GM18873 (cell line): ENCODE measurements around the gene TMEM187.

Experiments
- ATAC-seq: cut with Tn5 transposase; IDR thresholded peaks from one replicate; pipeline ENCODE4 v1.9.1; 2021; ENCODE audit warnings: mild to moderate bottlenecking, moderate library complexity, moderate number of reproducible peaks; ENCODE audit not compliant: unreplicated experiment, low FRiP score

Gene TMEM187

DNA sequence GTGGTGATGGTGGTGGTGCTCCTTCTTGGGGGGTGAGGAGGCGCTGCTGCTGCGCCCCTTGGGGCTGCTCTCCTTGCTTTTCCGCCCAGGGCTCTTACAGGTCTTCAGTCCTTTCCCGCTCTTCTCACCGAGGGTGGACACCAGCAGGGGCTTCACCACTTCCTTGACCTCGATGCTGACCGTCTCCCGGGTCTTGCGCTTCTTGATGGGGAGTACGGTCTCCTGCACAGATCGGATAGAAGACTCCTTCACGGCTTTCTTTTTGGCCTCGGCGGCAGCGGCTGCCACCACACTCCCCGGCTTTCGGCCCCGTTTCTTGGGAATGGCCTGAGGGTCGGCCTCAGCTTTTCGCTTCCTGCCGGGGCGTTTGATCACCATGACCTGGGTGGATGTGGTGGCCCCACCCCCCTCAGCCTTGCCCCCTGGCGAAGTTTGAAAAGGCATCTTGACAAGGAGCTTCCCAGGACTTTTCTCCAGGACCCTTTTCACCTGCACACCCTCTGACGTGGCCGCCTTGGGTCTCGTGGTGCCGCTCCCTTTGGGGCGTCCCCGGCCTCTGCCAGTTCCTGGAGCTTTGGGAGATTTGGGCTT lies 58.3 kb downstream of the TMEM187 start:
- ATAC-seq = no peak

DNA sequence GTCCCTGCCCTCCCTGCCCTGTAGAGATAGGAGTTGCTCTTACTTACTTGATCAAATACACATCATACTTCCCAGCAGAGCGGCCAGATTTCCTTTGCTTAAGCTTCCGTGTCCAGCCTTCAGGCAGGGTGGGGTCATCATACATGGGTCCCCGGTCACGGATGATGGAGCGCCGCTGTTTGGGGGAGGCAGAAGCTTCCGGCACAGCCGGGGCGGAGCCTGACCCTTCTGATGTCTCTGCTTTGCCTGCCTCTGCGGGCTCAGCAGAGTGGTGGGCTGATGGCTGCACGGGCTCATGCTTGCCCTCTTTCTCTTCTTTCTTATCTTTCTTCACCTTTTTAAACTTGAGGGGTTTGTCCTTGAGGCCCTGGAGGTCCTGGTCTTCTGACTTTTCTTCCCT lies 59.6 kb downstream of the TMEM187 start:
- ATAC-seq = no peak

DNA sequence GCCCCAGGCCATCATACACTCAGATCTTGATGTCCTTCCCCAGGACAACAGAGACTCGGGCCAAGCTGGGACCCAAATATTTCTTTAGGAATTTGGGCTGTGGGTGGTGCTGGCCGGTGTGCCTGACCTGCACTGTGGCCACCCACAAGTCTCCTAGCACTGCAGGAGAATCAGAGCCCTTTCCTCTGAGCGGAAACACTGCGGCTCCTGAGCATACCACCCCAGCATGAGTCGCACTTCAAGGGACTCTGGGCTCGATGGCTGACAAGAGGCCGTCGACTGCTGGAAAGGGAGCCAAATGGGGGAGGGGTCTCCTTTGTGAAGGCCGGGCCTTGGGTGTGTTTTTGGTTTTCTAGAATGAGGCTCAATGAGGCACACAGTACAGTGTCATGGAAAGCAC lies 60.1 kb downstream of the TMEM187 start:
- no peak for ATAC-seq
